Kidney (tissue), 14 donors: ENCODE measurements around the gene DNAH11. TPM values are rescaled to one million over a fixed set of nuclear protein-coding genes. Genes with fewer than 3 reads are reported as not detected.

Source experiments
- DNase-seq, 5 donors: peaks; one replicate each; pipeline ENCODE4 v3.0.0-alpha.2; 2013 to 2020
- FAIRE-seq: peaks from 2 replicates; lab custom pipeline; 2012; peaks lifted over from hg19 to GRCh38; lab: Jason Lieb, UNC
- H3K27ac ChIP-seq, 2 donors: one replicate each; pipeline ENCODE4 v1.7.0; 2013; ENCODE audit warnings: low read depth in 2 of 2, low read length in 2 of 2, inconsistent platforms in 1 of 2
- H3K27me3 ChIP-seq: one replicate; pipeline ENCODE4 v1.7.1; 2013; ENCODE audit warnings: low read length, inconsistent platforms; ENCODE audit not compliant: control insufficient read depth, insufficient read depth
- H3K36me3 ChIP-seq, 3 donors: one replicate each; pipeline versions ENCODE4 v1.7.0 to v1.7.1; 2013; ENCODE audit warnings: low read length in 3 of 3, control low read depth in 1 of 3, inconsistent platforms in 1 of 3; ENCODE audit not compliant: insufficient read depth in 3 of 3, control insufficient read depth in 2 of 3
- H3K4me1 ChIP-seq, 3 donors: one replicate each; pipeline versions ENCODE4 v1.7.0 to v1.7.1; 2013; ENCODE audit warnings: low read length in 3 of 3, inconsistent platforms in 1 of 3, low read depth in 1 of 3; ENCODE audit not compliant: control insufficient read depth in 2 of 3, insufficient read depth in 2 of 3
- H3K4me3 ChIP-seq, 3 donors: one replicate each; pipeline versions ENCODE4 v1.7.0 to v1.8.1; 2013; ENCODE audit warnings: low read length in 3 of 3, control low read depth in 1 of 3, inconsistent platforms in 1 of 3
- H3K9ac ChIP-seq, 3 donors: one replicate each; pipeline versions ENCODE4 v1.7.0 to v1.7.1; 2013; ENCODE audit warnings: low read length in 3 of 3, control low read depth in 1 of 3, inconsistent platforms in 1 of 3
- H3K9me3 ChIP-seq, 3 donors: one replicate each; pipeline versions ENCODE4 v1.7.0 to v1.7.1; 2013; ENCODE audit warnings: low read length in 3 of 3, control low read depth in 1 of 3, inconsistent platforms in 1 of 3; ENCODE audit not compliant: control insufficient read depth in 2 of 3, insufficient read depth in 1 of 3
- CTCF ChIP-seq: IDR thresholded peaks from 3 replicates; pipeline ENCODE4 v1.5.1; 2012; ENCODE audit warnings: mild to moderate bottlenecking, moderate library complexity, borderline replicate concordance; ENCODE audit not compliant: insufficient read depth; ENCODE audit errors: extremely low read depth
- intact Hi-C: fragments of 100-400 bp; cut with DNase I; formaldehyde crosslinking; loops from one replicate; pipeline ENCODE4 v1.11.1; 2022
- polyA plus RNA-seq: library from polyadenylated mRNA; stranded (reverse); fragments of 350-450 nt; fragmentation: Illumina TruSeq; extraction: RNeasy Lipid Tissue Mini Kit (QIAGEN cat#74804); gene quantifications from one replicate; pipeline ENCODE4 v1.2.3, GENCODE V29; 2014; ENCODE audit warnings: low read depth, low replicate concordance; ENCODE audit not compliant: insufficient read depth
- total RNA-seq: library from RNA; stranded (reverse); fragmentation: NEBNext Ultra II Directional; extraction: Animal tissue kit (Norgen Biotek cat#: 25700); gene quantifications from one replicate; pipeline ENCODE4 v1.2.1, GENCODE V29; 2021
- donor health status: control.
- donor health status: control.
- donor health status: control.
- donor health status: control.
- donor health status: control.
- donor health status: DM: yes; HTN: yes; CAD: no.
- donor health status: Normal renal cell carcinoma (clear cell type).

Gene DNAH11
- total and polyA plus RNA-seq, 2 donors from 2014 or later = 0.58 to 2.3 TPM

DNA sequence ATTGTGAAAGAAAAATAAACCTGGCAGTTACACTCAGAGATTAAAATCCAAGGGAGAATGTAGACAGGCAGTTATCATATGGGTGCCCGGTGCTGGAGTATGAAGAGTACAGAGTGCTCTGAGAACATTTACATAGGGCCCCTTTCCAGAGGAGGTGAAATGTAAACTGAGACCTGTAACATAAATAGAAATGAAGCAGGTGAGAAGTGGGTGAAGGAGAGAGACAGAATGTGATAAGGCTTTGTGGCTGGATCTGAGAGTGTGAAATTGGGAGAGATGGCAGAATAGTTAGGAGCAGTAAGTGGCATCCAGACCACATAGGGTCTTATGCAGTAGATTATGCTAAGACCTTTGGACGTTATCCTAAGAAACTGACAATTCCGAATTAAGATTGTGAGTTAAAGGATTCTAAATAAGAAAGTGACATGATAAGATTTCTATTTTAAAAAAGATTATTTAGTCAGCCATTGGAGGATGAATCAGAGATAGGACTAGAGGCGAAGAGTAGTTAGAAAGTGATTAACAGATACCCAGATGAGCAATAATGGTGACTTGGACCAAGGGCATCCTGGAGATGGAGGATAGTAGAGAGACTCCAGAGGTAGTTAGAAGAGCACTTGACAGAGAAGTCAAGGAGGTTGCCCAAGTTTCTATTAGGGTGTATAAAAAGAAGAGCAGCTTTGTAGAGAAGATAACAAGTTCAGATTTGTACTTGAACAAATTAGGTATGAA is 36.7 kb downstream of the DNAH11 start:
- Histone ChIP-seq H3K4me1 (peaks cover 0 to 2% (median 0%) of the 10 kb centered on the region in 3 donors), H3K9me3 (no peaks in the 10 kb centered on the region), H3K4me3 (no peak overlapping the region), H3K27ac (no peak overlapping the region), H3K27me3 (no peaks in the 10 kb centered on the region), H3K9ac (no peak overlapping the region), H3K36me3 (no peaks in the 10 kb centered on the region)
- DNase-seq = no peak
- intact Hi-C loops = no loop called here
- no peak for TF ChIP-seq CTCF
- FAIRE-seq = no peak

GRCh38 chr7:21580073-21580521 is 37.3 kb downstream of the DNAH11 start:
- Histone ChIP-seq H3K4me1 (peaks cover 0 to 2% (median 0%) of the 10 kb centered on the region in 3 donors), H3K9me3 (no peaks in the 10 kb centered on the region), H3K9ac (no peak overlapping the region), H3K27ac (no peak overlapping the region), H3K4me3 (no peak overlapping the region), H3K27me3 (no peaks in the 10 kb centered on the region), H3K36me3 (no peaks in the 10 kb centered on the region)
- TF ChIP-seq CTCF = no peak
- intact Hi-C loops = no loop called here
- FAIRE-seq (no peak), DNase-seq (no peak)

GRCh38 chr7:21585070-21585724 is 42.4 kb downstream of the DNAH11 start:
- Histone ChIP-seq H3K27ac (no peak overlapping the region), H3K4me3 (no peak overlapping the region), H3K4me1 (no peaks in the 10 kb centered on the region), H3K9me3 (no peaks in the 10 kb centered on the region), H3K27me3 (no peaks in the 10 kb centered on the region), H3K9ac (no peak overlapping the region), H3K36me3 (no peaks in the 10 kb centered on the region)
- intact Hi-C loops = no loop called here
- no peak for DNase-seq
- no peak for TF ChIP-seq CTCF
- no peak for FAIRE-seq
